NCI-H128 (cell line): ENCODE results near the gene PIGQ.

ENCODE experiments used
- DNase-seq: peaks from one replicate; lab custom pipeline; 2025; ENCODE audit not compliant: unreplicated experiment; lab: John Stamatoyannopoulos, UW

PIGQ gene

GRCh38 chr16:554640-555365 is 15.0 kb upstream of the PIGQ start:
- DNase-seq: no peak

- DNase-seq: no peak
These were observed 14.0 kb upstream of the PIGQ start for GRCh38 chr16:555528-556473.

GRCh38 chr16:556474-557173 is 13.1 kb upstream of the PIGQ start:
- no peak for DNase-seq

GRCh38 chr16:557463-558297 is 12.1 kb upstream of the PIGQ start:
- DNase-seq: no peak

- DNase-seq: no peak
These were observed 11.3 kb upstream of the PIGQ start for GRCh38 chr16:558298-559020.

- DNase-seq: no peak
These were observed 10.8 kb upstream of the PIGQ start for GRCh38 chr16:559021-559380.

GRCh38 chr16:559411-560203 is 10.2 kb upstream of the PIGQ start:
- no peak for DNase-seq

GRCh38 chr16:560204-560700 is 9.5 kb upstream of the PIGQ start, which contains the start of gene PRR35:
PRR35 (plus strand) TSS chr16:560394; CDS start chr16:563295, 2,901 bp downstream.
- no peak for DNase-seq

- DNase-seq: no peak
These were observed 8.9 kb upstream of the PIGQ start for GRCh38 chr16:560701-561412.

GRCh38 chr16:561413-561794 is 8.4 kb upstream of the PIGQ start:
- DNase-seq: no peak

- DNase-seq: no peak
These were observed 7.5 kb upstream of the PIGQ start for GRCh38 chr16:561957-562938.

GRCh38 chr16:563072-563644 is 6.6 kb upstream of the PIGQ start:
- no peak for DNase-seq

GRCh38 chr16:564690-565418 is 4.9 kb upstream of the PIGQ start:
- DNase-seq: no peak

GRCh38 chr16:565419-566330 is 4.1 kb upstream of the PIGQ start:
- no peak for DNase-seq
